Measurements from ENCODE around the gene IFI27L1.

The IFI27L1 gene

DNA sequence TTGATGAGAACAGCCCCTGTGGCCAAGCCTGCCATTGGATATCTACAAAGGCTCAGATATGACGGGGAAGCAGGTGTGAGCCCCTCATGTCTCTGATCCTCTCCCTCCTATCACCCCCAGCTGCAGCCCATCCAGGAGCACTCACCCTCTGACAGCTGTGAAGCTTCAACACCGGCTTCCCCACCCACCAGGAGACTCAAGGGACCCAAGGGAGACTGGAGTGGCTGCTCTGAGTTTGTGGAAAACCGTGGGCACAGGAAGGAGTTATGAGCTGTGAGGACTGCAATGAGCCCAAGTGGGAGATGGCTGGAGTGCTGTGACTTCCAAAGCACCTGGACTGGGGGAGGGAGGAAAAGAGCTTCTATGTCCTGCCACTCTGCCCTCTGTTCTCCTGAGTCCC, 40.4 kb downstream of the IFI27L1 start:
- TF ChIP-seq EZH2phosphoT487 (IDR thresholded peaks at IDR 0.05; ENCODE audit: low read length): no peak
- TF ChIP-seq, protein P1, sequence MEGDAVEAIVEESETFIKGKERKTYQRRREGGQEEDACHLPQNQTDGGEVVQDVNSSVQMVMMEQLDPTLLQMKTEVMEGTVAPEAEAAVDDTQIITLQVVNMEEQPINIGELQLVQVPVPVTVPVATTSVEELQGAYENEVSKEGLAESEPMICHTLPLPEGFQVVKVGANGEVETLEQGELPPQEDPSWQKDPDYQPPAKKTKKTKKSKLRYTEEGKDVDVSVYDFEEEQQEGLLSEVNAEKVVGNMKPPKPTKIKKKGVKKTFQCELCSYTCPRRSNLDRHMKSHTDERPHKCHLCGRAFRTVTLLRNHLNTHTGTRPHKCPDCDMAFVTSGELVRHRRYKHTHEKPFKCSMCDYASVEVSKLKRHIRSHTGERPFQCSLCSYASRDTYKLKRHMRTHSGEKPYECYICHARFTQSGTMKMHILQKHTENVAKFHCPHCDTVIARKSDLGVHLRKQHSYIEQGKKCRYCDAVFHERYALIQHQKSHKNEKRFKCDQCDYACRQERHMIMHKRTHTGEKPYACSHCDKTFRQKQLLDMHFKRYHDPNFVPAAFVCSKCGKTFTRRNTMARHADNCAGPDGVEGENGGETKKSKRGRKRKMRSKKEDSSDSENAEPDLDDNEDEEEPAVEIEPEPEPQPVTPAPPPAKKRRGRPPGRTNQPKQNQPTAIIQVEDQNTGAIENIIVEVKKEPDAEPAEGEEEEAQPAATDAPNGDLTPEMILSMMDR (IDR thresholded peaks at IDR 0.05; ENCODE audit: low read length): no peak
- no peak for TF ChIP-seq EZH2 (optimal IDR thresholded peaks at IDR 0.05; ENCODE audit: low read depth, low read length)
- DNase-seq: no peak
- no peaks in the 10 kb centered on the region for H4K20me1 ChIP-seq (ENCODE audit: insufficient read depth, low read length)
- H3K36me3 ChIP-seq (replicated peaks; ENCODE audit: insufficient read depth, low read length): no peaks in the 10 kb centered on the region
- H3K27me3 ChIP-seq (replicated peaks; ENCODE audit: insufficient read depth, low read length): no peaks in the 10 kb centered on the region
- H3K9me2 ChIP-seq (replicated peaks; ENCODE audit: insufficient read depth, low read length): no peaks in the 10 kb centered on the region
- H3K27ac ChIP-seq (ENCODE audit: low read length): no peak overlapping the region
- H3F3A ChIP-seq (ENCODE audit: insufficient read depth, low read length): no peaks in the 10 kb centered on the region
- no peak overlapping the region for H3K4me3 ChIP-seq (ENCODE audit: low read length)
- H3K4me2 ChIP-seq (ENCODE audit: low read depth, low read length): no peak overlapping the region
- no peaks in the 10 kb centered on the region for H3K4me1 ChIP-seq (ENCODE audit: low read length)
- no peaks in the 10 kb centered on the region for H3K79me2 ChIP-seq (ENCODE audit: low read length)
- no peak overlapping the region for H2AFZ ChIP-seq (ENCODE audit: low read length)
- H3K9ac ChIP-seq (ENCODE audit: low read length): no peak overlapping the region
- no peaks in the 10 kb centered on the region for H3K9me3 ChIP-seq (replicated peaks; ENCODE audit: insufficient read depth, low read length)

DNA sequence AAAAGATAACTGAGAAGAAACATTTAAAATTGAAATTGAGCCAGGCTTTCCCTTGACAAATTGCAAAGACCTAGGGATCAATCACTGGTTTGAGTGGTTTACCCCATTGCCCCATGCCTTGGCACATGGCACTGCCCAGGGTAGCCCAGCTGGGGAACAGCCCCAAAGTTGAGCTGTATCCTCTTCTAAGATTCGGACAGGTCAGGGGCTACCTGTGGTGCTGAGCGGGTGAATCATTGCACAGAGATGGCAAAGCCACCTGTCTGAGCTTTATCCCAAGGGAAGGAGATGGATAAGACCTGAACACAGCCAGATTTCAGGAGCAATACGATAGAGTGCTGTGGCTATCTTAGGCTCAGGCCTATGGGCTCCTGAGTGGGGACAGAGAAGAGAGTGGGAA, 41.3 kb downstream of the IFI27L1 start:
- Histone ChIP-seq H3K9me2 (replicated peaks; ENCODE audit: insufficient read depth, low read length) (no peaks in the 10 kb centered on the region), H3K27ac (ENCODE audit: low read length) (no peak overlapping the region), H3K4me3 (ENCODE audit: low read length) (no peak overlapping the region), H3K9me3 (replicated peaks; ENCODE audit: insufficient read depth, low read length) (no peaks in the 10 kb centered on the region), H3K4me1 (ENCODE audit: low read length) (no peaks in the 10 kb centered on the region), H4K20me1 (ENCODE audit: insufficient read depth, low read length) (no peaks in the 10 kb centered on the region), H3F3A (ENCODE audit: insufficient read depth, low read length) (no peaks in the 10 kb centered on the region), H3K4me2 (ENCODE audit: low read depth, low read length) (no peak overlapping the region), H3K9ac (ENCODE audit: low read length) (no peak overlapping the region), H2AFZ (ENCODE audit: low read length) (no peak overlapping the region), H3K27me3 (replicated peaks; ENCODE audit: insufficient read depth, low read length) (no peaks in the 10 kb centered on the region), H3K36me3 (replicated peaks; ENCODE audit: insufficient read depth, low read length) (no peaks in the 10 kb centered on the region), H3K79me2 (ENCODE audit: low read length) (no peaks in the 10 kb centered on the region)
- TF ChIP-seq, protein P1 (IDR thresholded peaks at IDR 0.05; ENCODE audit: low read length): no peak
- TF ChIP-seq EZH2phosphoT487 (IDR thresholded peaks at IDR 0.05; ENCODE audit: low read length): no peak
- TF ChIP-seq EZH2 (optimal IDR thresholded peaks at IDR 0.05; ENCODE audit: low read depth, low read length): no peak
- DNase-seq: no peak

DNA sequence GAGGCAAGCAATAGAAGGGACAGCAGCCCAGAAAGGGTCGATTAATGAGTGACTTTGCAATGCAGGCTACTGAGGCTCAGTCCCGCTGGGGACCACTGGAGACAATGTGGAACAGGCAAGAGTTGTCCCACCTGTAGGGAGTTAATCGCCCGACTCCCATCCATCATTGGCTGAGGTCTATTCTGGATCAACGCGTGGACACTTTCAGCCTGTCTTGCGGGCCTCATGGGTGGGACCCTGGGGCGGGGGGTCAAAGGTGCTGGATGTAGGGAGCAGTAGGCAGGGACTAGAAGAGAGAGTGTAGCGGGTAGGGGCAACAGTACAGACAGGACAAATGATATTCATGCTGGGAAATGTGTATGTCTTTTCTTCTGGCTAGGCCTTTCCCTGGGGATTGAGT, 42.2 kb downstream of the IFI27L1 start:
- Histone ChIP-seq H3K4me1 (ENCODE audit: low read length) (no peaks in the 10 kb centered on the region), H2AFZ (ENCODE audit: low read length) (no peak overlapping the region)
- TF ChIP-seq EZH2 (optimal IDR thresholded peaks at IDR 0.05; ENCODE audit: low read depth, low read length) (no peak), EZH2phosphoT487 (IDR thresholded peaks at IDR 0.05; ENCODE audit: low read length) (no peak)
- TF ChIP-seq, protein P1 (IDR thresholded peaks at IDR 0.05; ENCODE audit: low read length): no peak

More for the DNA sequence above, 42.2 kb downstream of the IFI27L1 start:
- H4K20me1 ChIP-seq (ENCODE audit: insufficient read depth, low read length): no peaks in the 10 kb centered on the region
- no peak for DNase-seq
- no peak overlapping the region for H3K9ac ChIP-seq (ENCODE audit: low read length)
- no peaks in the 10 kb centered on the region for H3K9me2 ChIP-seq (replicated peaks; ENCODE audit: insufficient read depth, low read length)
- no peak overlapping the region for H3K27ac ChIP-seq (ENCODE audit: low read length)
- no peaks in the 10 kb centered on the region for H3F3A ChIP-seq (ENCODE audit: insufficient read depth, low read length)
- no peaks in the 10 kb centered on the region for H3K27me3 ChIP-seq (replicated peaks; ENCODE audit: insufficient read depth, low read length)
- no peak overlapping the region for H3K4me3 ChIP-seq (ENCODE audit: low read length)
- H3K79me2 ChIP-seq (ENCODE audit: low read length): no peaks in the 10 kb centered on the region
- H3K9me3 ChIP-seq (replicated peaks; ENCODE audit: insufficient read depth, low read length): no peaks in the 10 kb centered on the region
- H3K36me3 ChIP-seq (replicated peaks; ENCODE audit: insufficient read depth, low read length): no peaks in the 10 kb centered on the region
- no peak overlapping the region for H3K4me2 ChIP-seq (ENCODE audit: low read depth, low read length)

Measured in MM.1S (cell line).